K562 (cell line): ENCODE measurements around the gene NAT14. TPM values are rescaled to one million over a fixed set of nuclear protein-coding genes. Genes with fewer than 3 reads are reported as not detected.

Source experiments
- PRDM10 ChIP-seq: fragments of 450-650 bp; IDR thresholded peaks from 2 replicates; pipeline ENCODE4 v1.6.1; 2018; ENCODE audit not compliant: partially characterized antibody
- RBBP5 ChIP-seq: fragments of 200-600 bp; sonication (generic); IDR thresholded peaks from 2 replicates; pipeline ENCODE4 v1.6.1; 2012; ENCODE audit warnings: borderline replicate concordance, mild to moderate bottlenecking, low read length, control low read depth, inconsistent platforms; ENCODE audit not compliant: insufficient read depth, poor library complexity, severe bottlenecking
- SRF ChIP-seq, 2 experiments: fragments of 250-450, 450-650 bp in 1 of 2; sonication (Bioruptor Pico) in 1 of 2; sonication (generic) in 1 of 2; formaldehyde crosslinking; IDR thresholded peaks; 2 replicates each; pipeline versions ENCODE4 v1.5.0 to v1.5.1; 2020 to 2022; ENCODE audit warnings: mild to moderate bottlenecking in 1 of 2, missing genetic modification reagents in 1 of 2
- TAF1 ChIP-seq: IDR thresholded peaks from 2 replicates; pipeline ENCODE4 v1.6.1; 2011; ENCODE audit warnings: mild to moderate bottlenecking, low read length, moderate library complexity; ENCODE audit not compliant: insufficient read depth, control insufficient read depth, severe bottlenecking; ENCODE audit errors: extremely low read depth
- THAP12 ChIP-seq: fragments of 250-450 bp; sonication (Bioruptor Pico); IDR thresholded peaks from 2 replicates; pipeline ENCODE4 v1.9.0; 2021; ENCODE audit warnings: mild to moderate bottlenecking, inconsistent platforms
- ZBTB40 ChIP-seq, 2 experiments: fragments of 450-650 bp in 1 of 2; sonication (generic) in 1 of 2; formaldehyde crosslinking in 1 of 2; IDR thresholded peaks; 2 replicates each; pipeline versions ENCODE4 v1.7.1 to v1.9.0; 2016 to 2022; ENCODE audit warnings: inconsistent platforms in 1 of 2, mild to moderate bottlenecking in 1 of 2, missing genetic modification reagents in 1 of 2
- ZNF239 ChIP-seq: fragments of 250-450 bp; sonication (Bioruptor Pico); IDR thresholded peaks from 2 replicates; pipeline ENCODE4 v1.4.0; 2020; ENCODE audit warnings: mild to moderate bottlenecking
- ZNF436 ChIP-seq: fragments of 250-450, 450-650 bp; sonication (Bioruptor Pico); formaldehyde crosslinking; IDR thresholded peaks from 2 replicates; pipeline ENCODE4 v1.7.0; 2020; ENCODE audit warnings: mild to moderate bottlenecking
- ZNF699 ChIP-seq: fragments of 250-450 bp; sonication (Bioruptor Pico); IDR thresholded peaks from 2 replicates; pipeline ENCODE4 v1.8.0; 2021; ENCODE audit warnings: mild to moderate bottlenecking, moderate library complexity; ENCODE audit not compliant: insufficient replicate concordance
- polyA plus RNA-seq, 8 experiments: library from polyadenylated mRNA; depleted of rRNA in 4 of 8; stranded (reverse) in 5 of 8; unstranded in 3 of 8; fragments of >200 nt; fragmentation: Nextera tagmentation in 2 of 8; fragmentation: Illumina TruSeq in 1 of 8; extraction: Ambion mirVana in 2 of 8; extraction: Trizol in 1 of 8; gene quantifications; 2 replicates each; pipeline versions ENCODE4 v1.2.1 to v1.2.3, GENCODE V29; 2011 to 2014; ENCODE audit warnings: inconsistent platforms in 1 of 8, missing spikeins in 1 of 8
- total RNA-seq, 7 experiments: library from RNA; depleted of rRNA in 6 of 7; stranded (reverse); fragments of >200 nt in 6 of 7; fragmentation: Illumina TruSeq in 2 of 7; extraction: Trizol in 2 of 7; gene quantifications; 2 replicates each; pipeline versions ENCODE4 v1.2.1 to v1.2.3, GENCODE V29; 2011 to 2021; ENCODE audit warnings: low replicate concordance in 1 of 7

Gene NAT14
- total and polyA plus RNA-seq, 9 of the 15 experiments (the other 6 are each of a cell fraction or from before 2014, with no cell fraction given): 2.4 to 77.0 (median 26.7) TPM

GRCh38 chr19:55461974-55462626 lies 22.9 kb upstream of the NAT14 start (continued):
- TF ChIP-seq ZBTB40 (IDR thresholded peaks at IDR 0.05): no peak; the same call in 1 of the 2 replicates
- no peak for TF ChIP-seq ZBTB40 (CRISPR knock-in tag; IDR thresholded peaks at IDR 0.05)
- TF ChIP-seq RBBP5: no peak
- no peak for TF ChIP-seq ZNF436 (CRISPR knock-in tag)
- no peak for TF ChIP-seq ZNF239 (CRISPR knock-in tag)
- no peak for TF ChIP-seq PRDM10
- TF ChIP-seq THAP12: 0 out of 2 replicates have a peak, but pooled peaks have one; percentile 13
- no peak for TF ChIP-seq ZNF699 (CRISPR knock-in tag)
- no peak for TF ChIP-seq SRF (CRISPR knock-in tag; IDR thresholded peaks at IDR 0.05)
- TF ChIP-seq TAF1: no peak
